Hepatocyte (in vitro differentiated cells): Measurements from ENCODE around the gene THEM5. TPM values are rescaled to one million over a fixed set of nuclear protein-coding genes. Genes with fewer than 3 reads are reported as not detected.

Source experiments
- DNase-seq: peaks from one replicate; pipeline ENCODE4 v3.0.0-alpha.2; 2016; ENCODE audit warnings: low spot score
- H2AFZ ChIP-seq: fragments of 200-600 bp; sonication (generic); 2 replicates; pipeline ENCODE4 v1.6.0; 2016; ENCODE audit warnings: antibody characterized with exemption, mild to moderate bottlenecking
- H3K27ac ChIP-seq: fragments of 200-600 bp; sonication (generic); 2 replicates; pipeline ENCODE4 v1.5.1; 2016; ENCODE audit warnings: mild to moderate bottlenecking
- H3K27me3 ChIP-seq: fragments of 200-600 bp; sonication (generic); 2 replicates; pipeline ENCODE4 v1.6.1; 2016
- H3K36me3 ChIP-seq: fragments of 200-600 bp; sonication (generic); replicated peaks from 2 replicates; pipeline ENCODE4 v1.5.1; 2016; ENCODE audit warnings: low read depth; ENCODE audit not compliant: insufficient read depth
- H3K4me1 ChIP-seq: fragments of 200-600 bp; sonication (generic); 2 replicates; pipeline ENCODE4 v1.5.1; 2016; ENCODE audit warnings: mild to moderate bottlenecking, moderate library complexity; ENCODE audit not compliant: insufficient read depth
- H3K4me2 ChIP-seq: fragments of 200-600 bp; sonication (generic); 2 replicates; pipeline ENCODE4 v1.6.0; 2016
- H3K4me3 ChIP-seq: fragments of 200-600 bp; sonication (generic); 2 replicates; pipeline ENCODE4 v1.5.1; 2016; ENCODE audit warnings: mild to moderate bottlenecking
- H3K79me2 ChIP-seq: fragments of 200-600 bp; sonication (generic); 2 replicates; pipeline ENCODE4 v1.6.0; 2017; ENCODE audit warnings: mild to moderate bottlenecking
- H3K9me2 ChIP-seq: fragments of 200-600 bp; sonication (generic); replicated peaks from 2 replicates; pipeline ENCODE4 v1.6.0; 2017; ENCODE audit warnings: mild to moderate bottlenecking; ENCODE audit not compliant: insufficient read depth
- H3K9me3 ChIP-seq: fragments of 200-600 bp; sonication (generic); 2 replicates; pipeline ENCODE4 v1.5.1; 2016; ENCODE audit warnings: low read depth, mild to moderate bottlenecking
- H4K20me1 ChIP-seq: fragments of 200-600 bp; sonication (generic); 2 replicates; pipeline ENCODE4 v1.6.0; 2016; ENCODE audit warnings: mild to moderate bottlenecking; ENCODE audit not compliant: insufficient read depth, poor library complexity, severe bottlenecking
- CTCF ChIP-seq: fragments of 200-600 bp; sonication (generic); IDR thresholded peaks from 2 replicates; pipeline ENCODE4 v1.5.1; 2016; ENCODE audit warnings: antibody characterized with exemption, mild to moderate bottlenecking; ENCODE audit not compliant: poor library complexity
- EZH2 ChIP-seq: fragments of 200-600 bp; sonication (generic); IDR thresholded peaks from 2 replicates; pipeline ENCODE4 v1.6.1; 2016; ENCODE audit warnings: antibody characterized with exemption, mild to moderate bottlenecking, borderline replicate concordance
- EZH2phosphoT487 ChIP-seq: fragments of 200-600 bp; sonication (generic); IDR thresholded peaks from one replicate; pipeline ENCODE4 v1.6.1; 2018; ENCODE audit warnings: antibody characterized with exemption, mild to moderate bottlenecking, low read depth, moderate library complexity; ENCODE audit not compliant: unreplicated experiment, severe bottlenecking
- WGBS: methylation state at CpG from one replicate; pipeline ENCODE4 v1.1.6; 2016; ENCODE audit warnings: low lambda C conversion rate; ENCODE audit errors: missing lambda C conversion rate; 5-methylcytosine and 5-hydroxymethylcytosine counted together
- polyA plus RNA-seq: library from polyadenylated mRNA; unstranded; fragments of >200 nt; fragmentation: Nextera tagmentation; extraction: Ambion mirVana; gene quantifications from 2 replicates; pipeline ENCODE4 v1.2.1, GENCODE V29; 2016
- total RNA-seq: library from RNA; depleted of rRNA; stranded (reverse); fragments of >200 nt; gene quantifications from 2 replicates; pipeline ENCODE4 v1.2.3, GENCODE V29; 2014

Gene THEM5
- total and polyA plus RNA-seq, 2 experiments from 2014 or later: 0.21 TPM; not detected in 1

GRCh38 chr1:151823175-151823574 is 30.3 kb downstream of the THEM5 start:
- Histone ChIP-seq H3K9me2 (no peaks in the 10 kb centered on the region), H3K36me3 (no peaks in the 10 kb centered on the region), H3K4me3 (no peak overlapping the region), H2AFZ (no peak overlapping the region), H4K20me1 (no peaks in the 10 kb centered on the region), H3K4me2 (no peak overlapping the region), H3K9me3 (no peaks in the 10 kb centered on the region), H3K27me3 (no peaks in the 10 kb centered on the region), H3K27ac (no peak overlapping the region), H3K4me1 (no peaks in the 10 kb centered on the region), H3K79me2 (no peaks in the 10 kb centered on the region)
- 78% methylated on average over 8 of the region's 8 CpGs for WGBS
- DNase-seq: no peak
- TF ChIP-seq EZH2phosphoT487: no peak

GRCh38 chr1:151822404-151822803 is 31.1 kb downstream of the THEM5 start:
- no peak overlapping the region for H2AFZ ChIP-seq
- no peak overlapping the region for H3K27ac ChIP-seq
- H3K4me1 ChIP-seq: no peaks in the 10 kb centered on the region
- no peaks in the 10 kb centered on the region for H3K9me3 ChIP-seq
- H3K36me3 ChIP-seq: no peaks in the 10 kb centered on the region
- no peak for TF ChIP-seq EZH2
- no peak for TF ChIP-seq EZH2phosphoT487
- no peak for TF ChIP-seq CTCF
- no peaks in the 10 kb centered on the region for H3K27me3 ChIP-seq
- no peaks in the 10 kb centered on the region for H3K9me2 ChIP-seq
- no peaks in the 10 kb centered on the region for H3K79me2 ChIP-seq
- no peak overlapping the region for H3K4me3 ChIP-seq
- no peak overlapping the region for H3K4me2 ChIP-seq
- DNase-seq: no peak
- WGBS: 55% methylated on average over 7 of the region's 7 CpGs
- no peaks in the 10 kb centered on the region for H4K20me1 ChIP-seq

GRCh38 chr1:151820940-151821339 is 32.6 kb downstream of the THEM5 start:
- Histone ChIP-seq H3K4me1 (no peaks in the 10 kb centered on the region), H3K9me2 (no peaks in the 10 kb centered on the region), H3K4me3 (no peak overlapping the region), H4K20me1 (no peaks in the 10 kb centered on the region), H3K27me3 (no peaks in the 10 kb centered on the region), H3K4me2 (no peak overlapping the region), H3K27ac (no peak overlapping the region), H3K9me3 (no peaks in the 10 kb centered on the region), H3K36me3 (no peaks in the 10 kb centered on the region), H2AFZ (no peak overlapping the region), H3K79me2 (no peaks in the 10 kb centered on the region)
- WGBS: 42% methylated on average over 2 of the region's 2 CpGs
- no peak for DNase-seq
- TF ChIP-seq EZH2: no peak
- TF ChIP-seq EZH2phosphoT487: no peak
- no peak for TF ChIP-seq CTCF

- Histone ChIP-seq H3K27ac (no peak overlapping the region), H3K9me2 (no peaks in the 10 kb centered on the region), H3K4me3 (no peak overlapping the region), H3K9me3 (no peaks in the 10 kb centered on the region), H3K79me2 (no peaks in the 10 kb centered on the region), H4K20me1 (no peaks in the 10 kb centered on the region), H3K4me1 (no peaks in the 10 kb centered on the region), H3K36me3 (no peaks in the 10 kb centered on the region), H3K4me2 (no peak overlapping the region), H2AFZ (no peak overlapping the region), H3K27me3 (no peaks in the 10 kb centered on the region)
- no peak for DNase-seq
- TF ChIP-seq EZH2phosphoT487 (no peak), CTCF (no peak), EZH2 (no peak)
- 81% methylated on average over 7 of the region's 7 CpGs for WGBS
These were observed 33.4 kb downstream of the THEM5 start for GRCh38 chr1:151819976-151820623.
